ENCODE measurements around the gene EIF3A. TPM values are rescaled to one million over a fixed set of nuclear protein-coding genes. Genes with fewer than 3 reads are reported as not detected.

The EIF3A gene
- total and polyA plus RNA-seq, 2 of the 8 experiments (the other 6 are each of a cell fraction or from before 2014, with no cell fraction given): 26.8 to 209 TPM

DNA sequence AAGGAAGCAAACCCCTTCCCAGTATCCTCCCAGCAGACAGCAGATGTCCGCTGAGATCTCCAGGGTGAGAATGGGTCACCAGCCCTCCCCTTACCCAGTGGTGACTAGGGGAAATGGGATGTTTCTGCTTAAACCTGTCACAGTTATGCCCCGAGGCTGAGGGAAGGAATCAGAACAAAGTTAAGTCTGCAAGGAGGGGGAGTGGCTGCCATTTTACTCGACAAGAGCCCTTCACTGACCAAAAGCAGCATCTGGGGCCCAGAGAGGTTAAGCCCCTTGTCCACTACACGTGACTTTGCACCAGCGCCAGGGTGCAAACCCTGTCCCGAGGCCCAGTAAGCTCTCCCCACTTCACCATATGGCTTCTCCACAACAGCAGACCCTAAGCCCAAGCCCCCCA lies 55.7 kb downstream of the EIF3A start (continued):
- TF ChIP-seq, protein P1, sequence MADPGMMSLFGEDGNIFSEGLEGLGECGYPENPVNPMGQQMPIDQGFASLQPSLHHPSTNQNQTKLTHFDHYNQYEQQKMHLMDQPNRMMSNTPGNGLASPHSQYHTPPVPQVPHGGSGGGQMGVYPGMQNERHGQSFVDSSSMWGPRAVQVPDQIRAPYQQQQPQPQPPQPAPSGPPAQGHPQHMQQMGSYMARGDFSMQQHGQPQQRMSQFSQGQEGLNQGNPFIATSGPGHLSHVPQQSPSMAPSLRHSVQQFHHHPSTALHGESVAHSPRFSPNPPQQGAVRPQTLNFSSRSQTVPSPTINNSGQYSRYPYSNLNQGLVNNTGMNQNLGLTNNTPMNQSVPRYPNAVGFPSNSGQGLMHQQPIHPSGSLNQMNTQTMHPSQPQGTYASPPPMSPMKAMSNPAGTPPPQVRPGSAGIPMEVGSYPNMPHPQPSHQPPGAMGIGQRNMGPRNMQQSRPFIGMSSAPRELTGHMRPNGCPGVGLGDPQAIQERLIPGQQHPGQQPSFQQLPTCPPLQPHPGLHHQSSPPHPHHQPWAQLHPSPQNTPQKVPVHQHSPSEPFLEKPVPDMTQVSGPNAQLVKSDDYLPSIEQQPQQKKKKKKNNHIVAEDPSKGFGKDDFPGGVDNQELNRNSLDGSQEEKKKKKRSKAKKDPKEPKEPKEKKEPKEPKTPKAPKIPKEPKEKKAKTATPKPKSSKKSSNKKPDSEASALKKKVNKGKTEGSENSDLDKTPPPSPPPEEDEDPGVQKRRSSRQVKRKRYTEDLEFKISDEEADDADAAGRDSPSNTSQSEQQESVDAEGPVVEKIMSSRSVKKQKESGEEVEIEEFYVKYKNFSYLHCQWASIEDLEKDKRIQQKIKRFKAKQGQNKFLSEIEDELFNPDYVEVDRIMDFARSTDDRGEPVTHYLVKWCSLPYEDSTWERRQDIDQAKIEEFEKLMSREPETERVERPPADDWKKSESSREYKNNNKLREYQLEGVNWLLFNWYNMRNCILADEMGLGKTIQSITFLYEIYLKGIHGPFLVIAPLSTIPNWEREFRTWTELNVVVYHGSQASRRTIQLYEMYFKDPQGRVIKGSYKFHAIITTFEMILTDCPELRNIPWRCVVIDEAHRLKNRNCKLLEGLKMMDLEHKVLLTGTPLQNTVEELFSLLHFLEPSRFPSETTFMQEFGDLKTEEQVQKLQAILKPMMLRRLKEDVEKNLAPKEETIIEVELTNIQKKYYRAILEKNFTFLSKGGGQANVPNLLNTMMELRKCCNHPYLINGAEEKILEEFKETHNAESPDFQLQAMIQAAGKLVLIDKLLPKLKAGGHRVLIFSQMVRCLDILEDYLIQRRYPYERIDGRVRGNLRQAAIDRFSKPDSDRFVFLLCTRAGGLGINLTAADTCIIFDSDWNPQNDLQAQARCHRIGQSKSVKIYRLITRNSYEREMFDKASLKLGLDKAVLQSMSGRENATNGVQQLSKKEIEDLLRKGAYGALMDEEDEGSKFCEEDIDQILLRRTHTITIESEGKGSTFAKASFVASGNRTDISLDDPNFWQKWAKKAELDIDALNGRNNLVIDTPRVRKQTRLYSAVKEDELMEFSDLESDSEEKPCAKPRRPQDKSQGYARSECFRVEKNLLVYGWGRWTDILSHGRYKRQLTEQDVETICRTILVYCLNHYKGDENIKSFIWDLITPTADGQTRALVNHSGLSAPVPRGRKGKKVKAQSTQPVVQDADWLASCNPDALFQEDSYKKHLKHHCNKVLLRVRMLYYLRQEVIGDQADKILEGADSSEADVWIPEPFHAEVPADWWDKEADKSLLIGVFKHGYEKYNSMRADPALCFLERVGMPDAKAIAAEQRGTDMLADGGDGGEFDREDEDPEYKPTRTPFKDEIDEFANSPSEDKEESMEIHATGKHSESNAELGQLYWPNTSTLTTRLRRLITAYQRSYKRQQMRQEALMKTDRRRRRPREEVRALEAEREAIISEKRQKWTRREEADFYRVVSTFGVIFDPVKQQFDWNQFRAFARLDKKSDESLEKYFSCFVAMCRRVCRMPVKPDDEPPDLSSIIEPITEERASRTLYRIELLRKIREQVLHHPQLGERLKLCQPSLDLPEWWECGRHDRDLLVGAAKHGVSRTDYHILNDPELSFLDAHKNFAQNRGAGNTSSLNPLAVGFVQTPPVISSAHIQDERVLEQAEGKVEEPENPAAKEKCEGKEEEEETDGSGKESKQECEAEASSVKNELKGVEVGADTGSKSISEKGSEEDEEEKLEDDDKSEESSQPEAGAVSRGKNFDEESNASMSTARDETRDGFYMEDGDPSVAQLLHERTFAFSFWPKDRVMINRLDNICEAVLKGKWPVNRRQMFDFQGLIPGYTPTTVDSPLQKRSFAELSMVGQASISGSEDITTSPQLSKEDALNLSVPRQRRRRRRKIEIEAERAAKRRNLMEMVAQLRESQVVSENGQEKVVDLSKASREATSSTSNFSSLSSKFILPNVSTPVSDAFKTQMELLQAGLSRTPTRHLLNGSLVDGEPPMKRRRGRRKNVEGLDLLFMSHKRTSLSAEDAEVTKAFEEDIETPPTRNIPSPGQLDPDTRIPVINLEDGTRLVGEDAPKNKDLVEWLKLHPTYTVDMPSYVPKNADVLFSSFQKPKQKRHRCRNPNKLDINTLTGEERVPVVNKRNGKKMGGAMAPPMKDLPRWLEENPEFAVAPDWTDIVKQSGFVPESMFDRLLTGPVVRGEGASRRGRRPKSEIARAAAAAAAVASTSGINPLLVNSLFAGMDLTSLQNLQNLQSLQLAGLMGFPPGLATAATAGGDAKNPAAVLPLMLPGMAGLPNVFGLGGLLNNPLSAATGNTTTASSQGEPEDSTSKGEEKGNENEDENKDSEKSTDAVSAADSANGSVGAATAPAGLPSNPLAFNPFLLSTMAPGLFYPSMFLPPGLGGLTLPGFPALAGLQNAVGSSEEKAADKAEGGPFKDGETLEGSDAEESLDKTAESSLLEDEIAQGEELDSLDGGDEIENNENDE (IDR thresholded peaks at IDR 0.05; ENCODE audit: insufficient replicate concordance, low read length): no peak
- no peak for TF ChIP-seq GABPA (IDR thresholded peaks at IDR 0.05; ENCODE audit: borderline replicate concordance, insufficient read depth, low read length)
- TF ChIP-seq SIN3A (conservative IDR thresholded peaks at IDR 0.05 in 1 of 2, IDR thresholded peaks at IDR 0.05 in 1 of 2; ENCODE audit: low read depth in 1 of 2, low read length in 2 of 2): no peak
- TF ChIP-seq, protein P2, sequence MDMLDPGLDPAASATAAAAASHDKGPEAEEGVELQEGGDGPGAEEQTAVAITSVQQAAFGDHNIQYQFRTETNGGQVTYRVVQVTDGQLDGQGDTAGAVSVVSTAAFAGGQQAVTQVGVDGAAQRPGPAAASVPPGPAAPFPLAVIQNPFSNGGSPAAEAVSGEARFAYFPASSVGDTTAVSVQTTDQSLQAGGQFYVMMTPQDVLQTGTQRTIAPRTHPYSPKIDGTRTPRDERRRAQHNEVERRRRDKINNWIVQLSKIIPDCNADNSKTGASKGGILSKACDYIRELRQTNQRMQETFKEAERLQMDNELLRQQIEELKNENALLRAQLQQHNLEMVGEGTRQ (IDR thresholded peaks at IDR 0.05; ENCODE audit: low read length): no peak
- no peak for TF ChIP-seq TAF1 (IDR thresholded peaks at IDR 0.05; ENCODE audit: low read depth, low read length)
- TF ChIP-seq KDM1A (IDR thresholded peaks at IDR 0.05; ENCODE audit: borderline replicate concordance, low read length): no peak
- TF ChIP-seq EP300 (IDR thresholded peaks at IDR 0.05; ENCODE audit: borderline replicate concordance in 1 of 2, low read depth in 2 of 2, low read length in 2 of 2): no peak
- no peak for TF ChIP-seq YY1 (IDR thresholded peaks at IDR 0.05; ENCODE audit: low read depth, low read length)
- TF ChIP-seq KDM4A (IDR thresholded peaks at IDR 0.05; ENCODE audit: low read depth, low read length, severe bottlenecking): no peak
- TF ChIP-seq CBX5 (IDR thresholded peaks at IDR 0.05; ENCODE audit: low read depth, low read length): no peak
